ENCODE data around the gene RPS6KB1. TPM values are rescaled to one million over a fixed set of nuclear protein-coding genes. Genes with fewer than 3 reads are reported as not detected.
"Not testable (repeated sequence)": the region's sequence is repeated elsewhere in the genome, so short reads cannot be mapped to it uniquely, and the experiment has no call there.

Gene RPS6KB1
- total and polyA plus RNA-seq, 11 donors, result 7.8 to 29.4 (median 22.7) TPM

- H3K4me3 ChIP-seq, result peak overlapping the region; percentile 49 to 98 (median 84)
- intact Hi-C loops (cut with DNase I), result loop anchor here in 4 of 10 donors (2.0 to 10.0 kb wide), 5 partner anchors 49 to 73 kb away; partner anchors contain the start of genes RPS6KB1 (in 2 of the 4) and TUBD1 (in 2 of the 4)
- ATAC-seq (peak; percentile 48 to 68 (median 55)), DNase-seq (peak in 4 of 5 donors; percentile 50 to 68 (median 53))
- no peaks in the 10 kb centered on the region for H3K27me3 ChIP-seq
- 3 to 5% (median 4%) methylated on average over 21 of the region's 21 CpGs for WGBS, 4 donors
- H3K27ac ChIP-seq, result peak overlapping the region; percentile 76 to 97 (median 94)
- TF ChIP-seq CTCF (IDR thresholded peaks at IDR 0.05), result no peak
- no peak for TF ChIP-seq POLR2A (IDR thresholded peaks at IDR 0.05)
- no peaks in the 10 kb centered on the region for H3K9me3 ChIP-seq
- H3K4me1 ChIP-seq, result peaks cover 0 to 23% (median 15%) of the 10 kb centered on the region in 12 donors
- peaks cover 0 to 32% (median 11%) of the 10 kb centered on the region in 9 donors for H3K36me3 ChIP-seq
These were observed 71.0 kb downstream of the RPS6KB1 start for GRCh38 chr17:59963738-59964481.

GRCh38 chr17:59964482-59965328 is 71.8 kb downstream of the RPS6KB1 start, which contains the start of gene RNFT1:
Gene RNFT1, minus strand, starts transcription at chr17:59964740. Its CDS starts 77 bp downstream, at chr17:59964663.
- TF ChIP-seq POLR2A (IDR thresholded peaks at IDR 0.05) (peak in 1 of 2 donors; percentile 79), CTCF (IDR thresholded peaks at IDR 0.05) (no peak)
- WGBS, 4 donors, result 2 to 13% (median 3%) methylated on average over 14 to 67 of the region's 67 CpGs
- intact Hi-C loops (cut with DNase I), result loop anchor here in 4 of 10 donors (2.0 to 10.0 kb wide), 5 partner anchors 50 to 73 kb away; partner anchors contain the start of genes RPS6KB1 (in 2 of the 4) and TUBD1 (in 2 of the 4)
- Histone ChIP-seq H3K4me1 (peaks cover 0 to 23% (median 15%) of the 10 kb centered on the region in 12 donors), H3K27me3 (no peaks in the 10 kb centered on the region), H3K9me3 (no peaks in the 10 kb centered on the region), H3K4me3 (peak within 1 kb of the TSS; percentile 49 to 98 (median 84)), H3K36me3 (peaks cover 0 to 24% (median 6%) of the 10 kb centered on the region in 9 donors), H3K27ac (peak within 1 kb of the TSS; percentile 76 to 97 (median 94))
- DNase-seq (peak; percentile 93 to 96 (median 94)), ATAC-seq (peak; percentile 96 to 98 (median 98))

- H3K9me3 ChIP-seq; H3K36me3 ChIP-seq; ATAC-seq; H3K27me3 ChIP-seq; intact Hi-C loops (cut with DNase I); DNase-seq; H3K4me1 ChIP-seq; H3K4me3 ChIP-seq; H3K27ac ChIP-seq: not testable (repeated sequence)
- WGBS, 4 donors, result 73 to 94% (median 92%) methylated on average over 2 of the region's 2 CpGs
These were observed 78.8 kb downstream of the RPS6KB1 start for GRCh38 chr17:59971771-59972170.

- Histone ChIP-seq H3K4me1 (no peaks in the 10 kb centered on the region), H3K4me3 (no peak overlapping the region), H3K27ac (no peak overlapping the region), H3K9me3 (no peaks in the 10 kb centered on the region), H3K36me3 (no peaks in the 10 kb centered on the region), H3K27me3 (no peaks in the 10 kb centered on the region)
- ATAC-seq (no peak), DNase-seq (no peak)
- intact Hi-C loops (cut with DNase I), result no loop called here
- WGBS, 4 donors, result 96 to 100% (median 98%) methylated on average over 1 of the region's 1 CpG
- TF ChIP-seq CTCF (IDR thresholded peaks at IDR 0.05) (no peak), POLR2A (IDR thresholded peaks at IDR 0.05) (no peak)
These were observed 79.9 kb downstream of the RPS6KB1 start for GRCh38 chr17:59972778-59973177.

GRCh38 chr17:59973483-59973882 is 80.6 kb downstream of the RPS6KB1 start:
- ATAC-seq; H3K4me3 ChIP-seq; H3K27me3 ChIP-seq; H3K36me3 ChIP-seq; H3K9me3 ChIP-seq; intact Hi-C loops (cut with DNase I); H3K27ac ChIP-seq; H3K4me1 ChIP-seq; DNase-seq: not testable (repeated sequence)
- WGBS, 4 donors, result 88 to 91% (median 90%) methylated on average over 8 of the region's 8 CpGs

GRCh38 chr17:59975166-59975565 is 82.2 kb downstream of the RPS6KB1 start:
- H3K27ac ChIP-seq; intact Hi-C loops (cut with DNase I); H3K27me3 ChIP-seq; DNase-seq; ATAC-seq; H3K4me3 ChIP-seq; H3K4me1 ChIP-seq; H3K36me3 ChIP-seq; H3K9me3 ChIP-seq: not testable (repeated sequence)
- WGBS, 4 donors, result 83 to 94% (median 90%) methylated on average over 5 to 6 of the region's 6 CpGs

- H3K9me3 ChIP-seq; H3K36me3 ChIP-seq; DNase-seq; H3K27me3 ChIP-seq; ATAC-seq; H3K4me1 ChIP-seq; H3K27ac ChIP-seq; intact Hi-C loops (cut with DNase I); H3K4me3 ChIP-seq: not testable (repeated sequence)
- WGBS, 4 donors, result 71 to 97% (median 88%) methylated on average over 2 to 3 of the region's 3 CpGs
These were observed 103.7 kb downstream of the RPS6KB1 start for GRCh38 chr17:59996608-59997007.
